Stimulated activated CD4-positive, alpha-beta T cell treated with anti-CD3 and anti-CD28 coated beads, Interleukin-1b, Interleukin-23, amount 100 ng/mL, for 48 hours (primary cell): ENCODE results near the gene PIK3C2A.

Experiments
- DNase-seq: peaks from one replicate; pipeline ENCODE4 v3.0.0-alpha.2; 2020

PIK3C2A gene

DNA sequence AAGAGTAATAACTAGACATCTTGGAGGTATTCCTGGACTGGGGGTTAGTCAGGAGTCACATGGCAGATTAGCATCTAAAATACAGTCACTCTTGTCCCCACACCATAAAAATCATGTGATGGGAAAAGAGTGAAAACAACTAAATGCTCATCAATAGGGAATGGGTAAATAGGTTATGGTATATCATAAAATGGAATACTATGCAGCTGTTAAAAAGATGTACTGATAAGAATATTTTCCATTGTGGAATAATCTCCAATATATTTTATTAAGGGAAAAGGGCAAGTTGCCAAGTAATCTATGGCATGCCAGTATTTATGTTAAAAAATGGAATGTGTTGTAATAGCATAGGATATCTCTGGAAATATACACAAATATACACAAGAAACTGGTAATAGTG is 6.6 kb upstream of the PIK3C2A start:
- DNase-seq, result no peak

GRCh38 chr11:17211286-17211685 is 3.5 kb upstream of the PIK3C2A start:
- DNase-seq, result no peak

DNA sequence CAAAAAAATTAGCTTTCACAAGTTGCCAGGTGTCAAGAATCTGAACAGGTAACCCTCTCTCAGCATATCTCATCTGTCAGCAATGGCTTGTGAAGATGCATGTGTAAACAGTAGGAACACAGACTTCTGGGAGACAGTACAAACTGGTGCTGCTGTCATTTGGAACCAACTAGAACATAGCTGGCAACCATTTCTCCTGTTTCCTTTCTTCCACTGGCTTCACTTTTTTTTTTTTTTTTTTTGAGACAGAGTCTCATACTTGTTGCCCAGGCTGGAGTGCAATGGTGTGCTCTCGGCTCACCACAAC is 2.1 kb upstream of the PIK3C2A start:
- DNase-seq, result no peak

GRCh38 chr11:17208257-17208999 is 642 bp upstream of the PIK3C2A start:
- DNase-seq, result peak; percentile 47

- no peak for DNase-seq
Measured at GRCh38 chr11:17206463-17206862, 1.3 kb downstream of the PIK3C2A start.

DNA sequence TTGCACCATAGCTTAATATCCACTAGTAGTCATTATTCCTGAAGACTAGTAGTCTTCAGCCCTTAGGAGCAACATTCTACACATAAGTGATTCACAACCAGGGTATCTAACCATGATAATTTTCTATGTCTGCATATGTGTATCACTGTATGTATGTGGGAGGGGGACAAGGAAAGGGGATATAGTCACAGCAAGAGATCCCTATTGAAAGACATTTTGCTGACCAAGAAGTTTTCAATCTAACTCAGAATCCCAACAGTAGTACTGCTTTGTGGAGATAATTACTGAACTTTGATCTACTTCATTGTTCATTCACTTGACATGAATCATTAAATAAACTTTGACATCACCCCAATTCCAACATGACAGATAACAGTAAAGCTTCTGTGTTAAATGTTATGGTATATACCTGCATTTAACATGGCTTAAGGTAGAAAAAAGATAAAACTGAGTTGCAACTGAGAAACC is 10.3 kb downstream of the PIK3C2A start:
- no peak for DNase-seq

DNA sequence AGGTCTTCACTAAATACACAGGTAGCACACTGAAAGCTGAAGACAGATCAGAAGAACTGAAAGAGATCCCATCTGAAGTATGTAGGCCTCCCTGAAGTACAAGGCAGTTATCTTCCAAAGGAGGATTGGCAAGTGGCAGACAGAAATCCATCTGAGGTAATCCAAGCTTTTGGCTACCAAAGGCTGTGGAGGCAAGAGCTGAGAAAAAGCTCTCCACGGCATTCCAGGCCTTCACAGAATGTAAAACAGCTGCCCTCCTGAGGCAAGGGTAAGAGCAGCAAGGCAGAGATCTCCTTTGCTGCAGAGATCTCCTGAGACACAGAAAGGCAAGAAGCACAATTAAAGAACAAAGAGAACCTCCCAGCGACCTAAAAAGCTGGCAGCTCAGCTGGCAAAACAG is 19.1 kb downstream of the PIK3C2A start:
- DNase-seq, result no peak

DNA sequence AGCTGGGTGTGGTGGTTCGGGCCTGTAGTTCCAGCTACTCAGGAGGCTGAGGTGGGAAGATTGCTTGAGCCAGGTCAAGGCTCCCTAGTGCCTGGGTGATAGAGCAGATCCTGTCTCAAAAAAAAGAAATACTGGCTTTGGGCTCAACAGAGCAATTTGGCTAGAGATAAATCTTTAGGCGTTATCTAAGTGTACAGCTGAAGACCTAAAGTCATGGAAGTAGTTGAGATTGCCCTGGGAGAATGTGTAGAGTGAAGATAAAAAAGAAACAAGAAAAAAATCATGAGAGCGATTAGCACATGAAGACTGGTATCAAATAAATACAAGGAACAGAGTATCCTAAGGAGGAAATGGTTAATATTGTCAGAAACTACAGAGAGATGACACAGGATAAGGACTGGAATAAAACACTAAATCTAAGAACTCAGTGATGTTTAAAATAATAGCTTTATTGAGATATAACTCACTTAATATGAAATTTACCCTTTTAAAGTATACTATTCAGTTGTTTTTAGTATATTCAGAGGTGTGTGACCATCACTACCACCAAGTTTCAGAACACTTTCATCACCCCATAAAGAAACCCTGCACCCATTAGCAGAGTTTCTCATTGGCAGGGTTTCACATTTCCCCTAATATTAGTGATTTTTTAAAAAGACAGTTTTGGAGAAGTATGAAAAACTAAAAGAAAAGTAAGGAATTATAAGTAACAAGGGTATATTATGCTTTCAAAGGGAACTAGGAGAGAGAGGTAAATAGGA is 20.7 kb downstream of the PIK3C2A start:
- DNase-seq, result no peak

DNA sequence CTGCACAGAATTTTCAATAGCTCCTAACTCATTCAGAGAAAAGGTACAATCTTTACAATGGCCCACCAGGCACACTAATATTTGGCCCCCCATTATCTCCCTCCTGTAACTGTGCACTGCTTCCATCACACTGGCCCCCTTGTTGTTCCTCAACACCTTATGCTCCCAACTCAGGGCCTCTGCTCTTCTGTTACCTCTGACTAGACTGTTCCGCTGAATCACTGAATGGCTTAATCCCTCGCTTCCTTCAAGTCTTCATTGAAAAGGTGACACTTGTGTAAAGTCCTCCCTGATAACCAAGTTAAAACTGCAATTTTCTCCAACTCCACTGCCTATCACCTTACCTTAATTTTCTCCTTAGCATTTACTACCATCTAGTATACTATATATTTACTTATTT is 21.8 kb downstream of the PIK3C2A start:
- DNase-seq, result no peak

- DNase-seq, result no peak
Measured at GRCh38 chr11:17184882-17185587, 22.8 kb downstream of the PIK3C2A start.

DNA sequence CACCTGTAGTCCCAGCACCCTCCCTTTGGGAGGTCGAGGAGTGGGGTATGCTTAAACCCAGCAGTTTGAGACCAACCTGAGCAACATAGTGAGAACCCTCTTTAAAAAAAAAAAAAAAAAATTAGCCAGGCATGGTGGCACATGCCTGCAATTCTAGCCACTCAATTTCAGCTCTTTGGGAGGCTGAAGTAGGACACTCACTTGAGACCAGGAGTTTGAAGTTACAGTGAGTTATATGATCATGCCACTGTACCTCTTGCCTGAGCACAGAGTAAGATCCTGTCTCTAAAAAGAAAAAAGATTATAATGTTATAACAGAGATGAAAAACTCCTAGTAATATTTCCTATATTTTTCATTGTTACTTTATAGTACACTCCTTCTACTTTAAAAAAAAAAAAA is 23.9 kb downstream of the PIK3C2A start:
- DNase-seq, result no peak

DNA sequence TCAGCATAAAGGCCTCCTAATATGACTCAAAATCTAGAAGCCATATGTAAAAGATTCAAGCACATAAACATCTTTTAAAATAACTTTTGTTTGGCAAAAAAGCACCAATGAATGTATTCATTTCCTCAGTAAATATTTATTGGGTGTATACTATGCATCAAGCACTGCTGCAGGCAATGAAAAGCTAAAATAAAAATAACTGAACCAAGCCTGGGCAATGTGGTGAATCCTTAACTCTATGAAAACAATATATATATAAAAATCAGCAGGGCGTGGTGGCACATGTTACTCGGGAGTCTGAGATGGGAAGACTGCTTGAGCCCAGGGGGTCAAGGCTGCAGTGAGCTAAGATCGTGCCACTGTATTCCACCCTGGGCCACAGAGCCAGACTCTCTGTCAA is 27.8 kb downstream of the PIK3C2A start:
- no peak for DNase-seq

DNA sequence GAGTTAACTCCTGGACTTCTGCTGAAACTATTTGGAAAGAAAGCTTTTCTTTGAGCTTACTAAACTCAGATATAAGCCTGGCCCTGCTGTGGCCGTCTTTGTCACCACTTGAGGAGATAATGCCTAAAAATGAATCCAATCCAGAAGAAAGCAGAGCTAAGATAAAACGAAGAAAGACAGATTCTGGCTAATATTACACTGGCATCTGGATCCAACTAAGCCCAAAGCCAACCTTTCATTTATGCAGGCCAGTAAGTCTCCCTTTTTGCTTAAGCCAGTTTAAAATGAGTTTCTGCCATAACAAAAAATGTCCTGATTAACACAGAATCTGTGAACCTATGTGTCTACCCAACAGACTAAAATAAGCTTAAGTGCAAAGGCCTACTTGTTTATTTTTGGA is 34.5 kb downstream of the PIK3C2A start:
- DNase-seq, result no peak

DNA sequence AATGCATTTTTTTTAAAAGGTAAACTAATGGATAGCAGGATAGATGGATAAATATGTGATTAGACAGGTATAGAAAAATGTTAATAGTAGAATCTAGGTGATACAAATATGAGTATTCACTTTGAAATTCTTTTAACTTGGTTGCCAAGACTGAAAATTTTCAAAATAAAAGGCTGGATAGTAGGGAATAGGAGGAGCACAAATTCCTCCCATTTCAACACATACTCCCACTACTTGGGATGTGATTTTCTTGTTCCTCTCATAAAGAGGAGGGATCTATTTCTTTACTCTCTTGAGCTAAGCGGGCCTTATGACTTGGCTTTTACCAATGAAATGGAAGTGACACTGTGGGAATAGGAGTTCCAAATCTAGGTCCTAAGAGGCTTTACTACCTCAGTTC is 35.9 kb downstream of the PIK3C2A start:
- no peak for DNase-seq

DNA sequence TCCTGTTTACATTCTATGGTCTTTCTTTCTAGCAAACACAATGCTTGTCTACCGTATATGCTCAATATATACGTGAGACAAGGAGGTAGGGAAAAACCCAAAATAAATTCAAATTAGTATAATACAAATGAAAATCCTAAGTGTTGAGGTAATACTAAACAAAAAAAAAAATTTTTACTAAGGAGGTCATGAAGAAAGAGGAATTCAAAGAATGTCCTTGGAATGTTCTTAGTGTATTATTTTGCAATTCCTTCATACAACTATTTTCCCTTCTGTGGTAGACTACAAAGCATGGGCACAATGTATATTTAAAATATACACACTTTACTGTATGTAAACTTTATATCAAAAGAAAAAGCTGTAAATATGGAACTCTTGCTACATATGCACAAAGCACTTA is 36.4 kb downstream of the PIK3C2A start:
- DNase-seq, result no peak

GRCh38 chr11:17169876-17170275 is 37.9 kb downstream of the PIK3C2A start:
- DNase-seq, result no peak

GRCh38 chr11:17165247-17165890 is 42.4 kb downstream of the PIK3C2A start:
- DNase-seq, result no peak

DNA sequence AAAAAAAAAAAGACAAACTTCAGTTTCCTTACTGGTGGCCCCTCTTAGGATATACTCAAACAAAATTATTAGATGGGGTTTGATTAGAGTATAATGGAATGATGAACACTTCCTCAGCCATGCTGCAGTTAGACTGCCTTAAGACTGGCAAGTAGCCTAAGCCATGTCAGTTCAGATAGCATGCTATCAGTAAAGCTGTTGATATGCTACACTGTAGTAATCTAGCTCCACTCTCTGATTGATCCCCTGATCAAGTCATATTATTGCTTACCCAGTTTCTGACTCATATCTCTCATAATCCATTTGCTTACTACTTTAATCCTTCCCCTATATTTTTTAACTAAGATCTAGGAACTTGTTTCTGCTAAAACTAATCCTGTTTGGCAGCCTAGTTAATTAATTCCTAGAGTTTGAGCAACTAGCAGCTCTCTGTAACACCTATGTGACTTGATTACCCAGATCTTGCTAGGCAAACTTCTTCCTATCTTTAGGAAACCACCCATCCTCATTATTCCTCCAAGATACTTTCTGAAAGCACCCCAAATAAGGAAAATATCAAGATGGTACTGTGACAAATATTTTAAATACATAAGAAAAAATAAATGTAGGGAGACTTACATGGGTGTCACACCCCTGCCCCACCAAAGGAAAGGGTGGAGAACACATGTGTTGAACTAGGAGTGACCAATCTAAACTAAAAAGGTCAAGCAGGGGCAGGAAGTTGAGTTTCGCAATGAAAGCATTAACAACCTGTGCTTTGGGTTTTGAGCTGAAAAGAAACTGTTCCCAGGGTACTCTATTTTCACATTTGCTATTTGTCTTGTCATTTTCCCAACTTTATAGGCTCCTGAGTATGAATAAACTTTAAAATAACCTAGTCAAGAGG is 43.2 kb downstream of the PIK3C2A start:
- DNase-seq, result no peak

- no peak for DNase-seq
Measured at GRCh38 chr11:17163736-17164135, 44.0 kb downstream of the PIK3C2A start.

GRCh38 chr11:17163291-17163690 is 44.5 kb downstream of the PIK3C2A start:
- DNase-seq, result no peak

GRCh38 chr11:17162376-17162775 is 45.4 kb downstream of the PIK3C2A start:
- no peak for DNase-seq

- DNase-seq, result no peak
Measured at GRCh38 chr11:17161515-17161914, 46.3 kb downstream of the PIK3C2A start.
